Measurements from ENCODE around the gene AP2B1.
"Not testable (repeated sequence)": the region's sequence is repeated elsewhere in the genome, so short reads cannot be mapped to it uniquely, and the experiment has no call there.

The AP2B1 gene

DNA sequence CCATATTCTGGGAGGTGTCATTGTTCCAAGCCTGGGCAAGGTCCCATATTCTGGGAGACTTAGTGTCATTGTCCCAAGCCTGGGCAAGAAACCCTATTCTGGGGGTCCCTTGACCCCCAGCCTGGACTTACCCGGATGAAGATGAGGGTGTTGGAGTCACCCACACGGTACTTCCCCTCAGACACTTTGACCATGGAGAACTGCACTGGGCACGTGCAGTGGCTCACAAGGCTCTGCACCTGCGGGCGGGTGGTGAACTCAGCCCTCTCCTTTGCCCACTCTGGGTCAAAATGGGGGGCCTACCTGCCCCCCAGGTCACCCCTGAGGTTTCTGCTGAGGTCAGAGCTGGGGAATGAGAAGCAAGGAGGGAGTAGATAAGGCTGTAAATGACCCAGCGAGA, 161.9 kb downstream of the AP2B1 start:
- DNase-seq (ENCODE audit: low spot score), result no peak

GRCh38 chr17:35749560-35750412, 162.7 kb downstream of the AP2B1 start:
- no peak for DNase-seq (ENCODE audit: low spot score)

GRCh38 chr17:35750526-35751395, 163.6 kb downstream of the AP2B1 start:
- DNase-seq (ENCODE audit: low spot score), result no peak

- DNase-seq (ENCODE audit: low spot score), result not testable (repeated sequence)
Observed at GRCh38 chr17:35751541-35751940, 164.4 kb downstream of the AP2B1 start.

DNA sequence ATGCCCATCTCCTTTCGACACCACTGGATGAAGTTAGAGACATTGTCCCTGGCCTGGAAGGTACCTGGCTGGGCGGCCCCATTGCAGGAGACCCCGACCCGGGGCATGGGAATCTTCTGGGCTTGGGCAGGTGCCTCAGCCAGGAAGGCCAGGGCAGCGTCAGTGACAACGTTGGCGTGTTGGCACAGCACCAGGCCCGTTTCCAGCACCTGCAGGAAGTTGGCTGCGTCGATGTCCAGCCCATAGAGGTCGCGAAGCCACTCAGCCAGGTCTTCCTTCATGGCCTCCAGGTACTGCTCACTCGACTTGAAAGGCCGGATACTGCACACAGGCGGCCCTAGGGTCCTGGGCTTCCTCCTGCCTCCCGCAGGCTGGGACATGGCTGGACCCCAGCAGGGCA, 165.3 kb downstream of the AP2B1 start:
- DNase-seq (ENCODE audit: low spot score), result no peak

GRCh38 chr17:35752945-35753764, 166.0 kb downstream of the AP2B1 start, which contains the start of gene GAS2L2:
Gene GAS2L2, minus strand, starts transcription at chr17:35753239. Its CDS starts 389 bp downstream, at chr17:35752850.
- DNase-seq (ENCODE audit: low spot score), result no peak

- no peak for DNase-seq (ENCODE audit: low spot score)
Observed at GRCh38 chr17:35757243-35757642, 170.1 kb downstream of the AP2B1 start.

DNA sequence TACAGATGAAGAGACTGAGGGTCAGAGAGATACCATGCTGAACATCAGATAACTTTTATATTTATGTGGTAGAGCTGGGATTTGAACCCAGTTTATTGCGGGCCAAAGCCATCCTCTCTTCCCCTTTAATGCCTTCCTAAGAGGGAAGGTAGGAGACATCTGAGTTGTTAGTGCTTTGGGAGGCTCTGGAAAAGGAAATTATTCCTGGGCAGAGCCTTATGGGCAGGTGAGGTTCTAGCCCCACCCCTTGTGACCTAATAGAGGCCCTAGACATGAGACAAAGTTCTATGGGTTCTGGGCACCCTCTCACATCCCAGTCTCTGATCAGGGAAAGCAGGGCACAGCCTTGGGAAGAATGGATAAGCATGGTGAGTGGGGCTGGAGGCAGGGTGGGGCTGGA, 173.5 kb downstream of the AP2B1 start, which contains the start of gene C17orf50:
TSS of gene C17orf50 (plus strand) at position 301 of the 400 bp plus-strand sequence. CDS start at position 356, 55 bp downstream.
- DNase-seq (ENCODE audit: low spot score), result no peak

DNA sequence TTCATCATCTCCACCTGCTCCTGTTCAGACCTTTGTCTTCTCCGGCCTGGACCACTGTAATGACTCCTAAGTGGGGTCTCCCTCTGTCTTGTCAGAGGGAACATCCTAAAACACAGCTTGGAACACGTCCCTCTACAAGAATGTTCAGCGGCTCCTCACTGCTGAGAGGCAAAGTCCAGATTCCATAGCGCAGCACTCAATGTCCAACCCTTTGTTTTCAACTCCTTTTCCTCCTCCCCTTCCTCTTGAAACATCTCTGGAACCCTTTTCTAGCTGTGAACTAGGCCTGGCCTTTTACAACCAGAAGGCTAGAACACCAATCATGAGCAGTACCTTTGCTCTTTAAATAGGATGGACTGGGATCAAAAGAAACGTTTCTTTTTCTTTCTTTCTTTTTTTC, 174.5 kb downstream of the AP2B1 start:
- no peak for DNase-seq (ENCODE audit: low spot score)

DNA sequence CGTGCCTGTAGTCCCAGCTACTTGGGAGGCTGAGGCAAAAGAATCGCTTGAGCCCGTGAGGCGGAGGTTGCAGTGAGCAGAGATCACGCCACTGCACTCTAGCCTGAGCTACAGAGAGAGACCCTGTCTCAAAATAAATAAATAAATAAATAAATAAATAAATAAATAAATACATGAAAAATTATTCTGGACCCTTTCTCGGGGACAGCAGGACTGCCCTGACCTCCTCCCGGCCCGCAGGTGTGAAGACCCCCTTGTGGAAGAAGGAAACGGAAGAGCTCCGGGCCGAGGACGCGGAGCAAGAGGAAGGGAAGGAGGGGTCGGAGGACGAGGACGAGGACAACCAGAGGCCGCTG, 176.6 kb downstream of the AP2B1 start:
- DNase-seq (ENCODE audit: low spot score), result no peak

DNA sequence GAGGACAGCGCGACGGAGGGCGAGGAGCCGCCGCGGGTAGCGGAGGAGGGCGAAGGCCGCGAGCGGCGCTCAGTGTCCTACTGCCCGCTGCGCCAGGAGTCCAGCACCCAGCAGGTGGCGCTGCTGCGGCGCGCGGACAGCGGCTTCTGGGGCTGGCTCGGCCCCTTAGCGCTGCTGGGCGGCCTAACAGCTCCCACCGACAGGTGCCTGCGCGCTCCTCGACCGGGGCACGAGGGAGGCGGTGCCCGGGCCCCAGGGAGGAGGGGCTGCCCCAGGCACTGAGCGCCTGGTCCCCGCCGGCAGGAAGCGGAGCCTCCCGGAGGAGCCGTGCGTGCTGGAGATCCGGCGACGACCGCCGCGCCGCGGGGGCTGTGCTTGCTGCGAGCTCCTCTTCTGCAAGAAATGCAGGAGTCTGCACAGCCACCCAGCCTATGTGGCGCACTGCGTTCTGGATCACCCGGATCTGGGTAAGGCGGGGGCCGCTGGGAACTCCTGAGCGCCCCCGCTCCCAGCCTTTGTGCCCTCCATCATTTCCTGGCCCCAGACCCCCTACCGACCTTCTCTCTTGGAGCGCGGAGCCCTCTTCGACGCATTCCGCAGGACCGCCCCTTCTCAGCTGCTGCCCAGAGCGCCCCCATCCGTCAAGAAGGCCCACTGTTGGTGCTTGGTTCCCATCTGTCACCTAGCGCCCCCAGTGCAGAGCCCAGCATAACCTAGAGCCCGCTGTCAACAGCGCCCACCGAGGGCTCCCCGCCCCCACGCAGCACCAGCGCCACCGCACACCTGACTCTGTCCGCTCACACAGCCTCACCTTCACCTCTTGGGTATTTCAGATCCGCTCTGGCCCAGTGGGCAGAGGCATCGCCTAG, 177.2 kb downstream of the AP2B1 start:
- DNase-seq (ENCODE audit: low spot score), result peak; percentile 88

DNA sequence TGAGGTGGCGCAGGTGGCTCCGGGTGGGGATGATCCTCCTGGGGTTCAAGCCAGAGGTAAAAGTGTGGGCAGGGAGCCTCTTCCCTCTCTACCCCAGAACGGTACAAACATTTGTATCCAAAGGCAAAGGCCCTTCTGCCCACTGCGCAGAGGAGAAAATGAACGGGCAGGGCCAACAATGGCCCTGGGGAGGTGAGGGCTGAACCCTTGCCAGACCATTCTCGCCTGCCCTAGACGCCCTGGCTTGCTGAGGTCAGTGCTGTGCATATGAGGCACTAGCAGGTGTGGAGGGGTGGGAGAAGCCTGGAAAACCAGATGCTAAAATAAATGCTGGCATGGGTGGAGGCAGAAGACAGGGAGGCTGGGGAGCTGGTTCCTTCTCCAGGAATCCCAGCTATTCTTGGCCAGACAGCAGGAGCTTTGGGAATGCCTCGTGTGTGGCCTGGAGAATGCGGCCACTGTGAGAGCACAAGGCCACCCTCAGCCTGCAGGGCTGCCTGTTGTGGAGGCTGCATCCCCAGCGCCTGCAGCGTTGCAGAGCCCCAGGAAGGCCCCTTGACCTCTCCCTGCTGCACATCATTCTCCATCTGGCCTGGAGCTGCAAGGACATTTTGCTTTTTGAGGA, 178.1 kb downstream of the AP2B1 start:
- no peak for DNase-seq (ENCODE audit: low spot score)

DNA sequence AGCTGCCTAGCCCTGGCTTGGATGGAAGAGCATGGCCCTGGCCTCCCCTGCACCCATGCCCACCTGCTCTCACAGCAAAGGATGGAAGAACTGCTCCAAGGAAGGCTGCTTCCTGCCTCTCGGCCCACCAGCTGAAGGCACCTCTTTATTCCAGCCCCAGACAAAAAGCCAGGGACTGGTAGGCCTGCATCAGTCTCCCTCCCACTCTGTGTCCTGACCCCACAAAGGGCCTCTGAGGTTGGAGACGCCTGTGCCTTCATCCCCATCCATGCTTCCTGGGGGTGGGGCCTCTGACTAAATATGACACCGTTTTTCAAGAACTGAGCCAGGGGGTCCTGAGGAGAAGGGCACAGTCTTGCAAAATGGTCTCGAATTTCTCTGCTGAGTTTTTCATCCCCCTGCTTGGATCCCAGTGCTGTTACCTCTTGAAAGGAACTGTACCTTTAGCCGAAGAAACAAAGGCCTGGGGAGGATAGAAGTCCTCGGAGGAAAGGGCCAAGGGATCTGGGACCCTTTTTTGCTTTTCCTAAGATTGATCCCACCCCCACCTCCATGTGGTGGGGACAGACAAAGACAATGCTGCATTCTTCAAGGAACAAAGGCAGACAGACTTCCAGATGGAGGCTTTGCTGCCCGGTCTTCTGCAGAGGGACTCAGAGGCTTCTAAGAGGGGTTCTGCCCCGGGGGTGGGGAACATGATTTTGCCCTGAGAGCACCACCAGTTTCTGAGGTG, 178.8 kb downstream of the AP2B1 start:
- DNase-seq (ENCODE audit: low spot score), result no peak

DNA sequence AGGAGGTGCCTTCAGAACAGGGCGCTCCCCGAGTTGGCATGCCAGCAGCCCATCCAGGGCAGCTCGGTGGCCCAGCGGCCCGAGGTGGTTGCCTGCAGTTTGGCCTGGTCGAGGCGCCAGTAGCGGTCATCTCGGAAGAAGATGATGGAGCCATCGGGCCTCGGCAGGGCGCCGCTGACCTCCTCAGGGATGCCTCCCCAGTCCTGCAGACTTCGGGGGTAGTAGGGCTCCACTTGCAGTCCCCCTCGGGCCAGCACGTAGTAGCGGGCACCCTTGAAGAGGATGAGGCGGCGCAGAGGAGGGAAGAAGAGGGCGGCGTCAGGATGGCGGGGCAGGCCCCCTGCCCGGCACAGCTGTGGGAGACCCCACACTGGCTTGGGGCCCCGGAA, 179.4 kb downstream of the AP2B1 start:
- no peak for DNase-seq (ENCODE audit: low spot score)

- peak; percentile 21 for DNase-seq (ENCODE audit: low spot score)
Observed at GRCh38 chr17:35766903-35767510, 179.9 kb downstream of the AP2B1 start.

DNA sequence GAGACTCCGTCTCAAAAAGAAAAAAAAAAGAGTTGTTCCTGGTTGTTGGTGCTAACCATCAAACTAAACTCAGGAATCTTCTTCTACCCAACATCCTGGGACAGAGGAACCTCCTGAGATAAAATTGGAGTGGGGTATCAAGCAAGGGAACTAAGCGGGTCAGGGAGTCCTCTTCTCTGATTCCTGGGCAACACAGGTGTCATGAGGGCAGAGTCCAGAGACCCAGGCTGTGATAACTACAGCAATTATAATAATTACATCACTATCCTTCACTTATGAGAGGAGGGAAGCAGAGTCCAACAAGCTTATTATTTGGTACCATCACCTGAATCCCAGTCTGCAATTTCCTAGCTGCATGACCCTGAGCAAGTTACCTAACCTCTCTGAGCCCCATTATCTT, 181.7 kb downstream of the AP2B1 start:
- no peak for DNase-seq (ENCODE audit: low spot score)

DNA sequence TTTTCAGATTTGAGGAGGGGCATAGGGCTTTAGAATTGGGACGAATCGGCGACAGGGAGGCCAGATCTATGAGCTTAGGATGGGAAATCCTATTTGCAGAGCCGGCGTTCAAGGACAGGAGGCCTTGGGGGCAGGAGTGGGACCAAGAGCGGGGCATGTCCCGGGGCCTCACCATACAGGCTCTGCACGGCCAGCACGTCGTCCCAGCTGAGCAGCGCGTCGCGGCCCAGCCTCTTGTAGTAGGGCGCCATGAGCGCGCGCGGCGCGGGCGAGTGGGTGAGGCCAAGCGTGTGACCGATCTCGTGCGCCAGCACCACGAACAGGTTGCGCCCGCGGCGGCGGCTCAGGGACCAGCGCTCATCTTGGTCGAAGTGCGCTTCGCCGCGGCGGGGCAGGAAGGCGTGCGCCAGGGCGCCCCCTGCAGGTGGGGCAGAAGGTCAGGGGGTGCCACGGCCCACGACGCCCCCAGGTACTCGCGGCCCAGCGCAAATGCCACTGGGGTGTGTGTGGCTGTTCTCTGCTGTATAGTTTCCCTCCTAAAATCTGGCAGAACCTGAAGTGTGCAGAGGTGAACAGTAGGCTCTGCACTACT, 182.9 kb downstream of the AP2B1 start:
- DNase-seq (ENCODE audit: low spot score), result no peak

GRCh38 chr17:35773129-35773528, 186.0 kb downstream of the AP2B1 start:
- DNase-seq (ENCODE audit: low spot score), result no peak

All from CD4-positive, alpha-beta T cell treated with Interleukin-15 for 4 hours (primary cell).